Forelimb muscle (tissue), 1 donor: ENCODE measurements around the gene HAT1. TPM values are rescaled to one million over a fixed set of nuclear protein-coding genes. Genes with fewer than 3 reads are reported as not detected.

Experiments
- polyA plus RNA-seq: library from polyadenylated mRNA; unstranded; fragments of 120-200 nt; gene quantifications from one replicate; pipeline ENCODE4 v1.2.1, GENCODE V29; 2013; ENCODE audit not compliant: insufficient read length

The HAT1 gene
- polyA plus RNA-seq, 1 donor: 35.9 TPM

Other genes starting within 250 kb of the HAT1 start
- 102 TPM for gene DYNC1I2, start 235.0 kb upstream of the HAT1 start, polyA plus RNA-seq
- gene SLC25A12, start 28.2 kb upstream of the HAT1 start, polyA plus RNA-seq: 27.7 TPM
- 14.4 TPM for gene METAP1D, start 77.5 kb downstream of the HAT1 start, polyA plus RNA-seq
- 0.35 TPM for gene DLX1, start 163.0 kb downstream of the HAT1 start, polyA plus RNA-seq
- gene DLX2, start 180.4 kb downstream of the HAT1 start, polyA plus RNA-seq: 0.11 TPM